HEK293 (cell line): ENCODE results near the gene ARL13B.
"Not testable (repeated sequence)": the region's sequence is repeated elsewhere in the genome, so short reads cannot be mapped to it uniquely, and the experiment has no call there.

Source experiments
- CTCF ChIA-PET: fragments of 350-600 bp; formaldehyde crosslinking; extraction: SDS; loops from one replicate; lab custom pipeline; 2021; ENCODE audit warnings: antibody characterized with exemption; lab: Yijun Ruan, JAX
- POLR2A ChIA-PET: fragments of 300-600 bp; formaldehyde crosslinking; extraction: SDS; loops from one replicate; lab custom pipeline; 2020; ENCODE audit warnings: antibody characterized with exemption, inconsistent platforms; lab: Yijun Ruan, JAX
- H3K27ac ChIP-seq: fragments of 200-500 bp; sonication (Bioruptor generic); 2 replicates; pipeline ENCODE4 v1.5.1; 2014; ENCODE audit warnings: low read depth, low read length, control low read depth, inconsistent platforms; ENCODE audit errors: extremely low read depth
- H3K36me3 ChIP-seq, 2 experiments: fragments of 200-500 bp in 1 of 2; sonication (Bioruptor generic) in 1 of 2; 1 replicate in 1 of 2; 2 replicates in 1 of 2; pipeline ENCODE4 v1.5.1; 2014 to 2017; ENCODE audit warnings: inconsistent platforms in 2 of 2, low read length in 2 of 2; ENCODE audit not compliant: control insufficient read depth in 2 of 2, insufficient read depth in 1 of 2
- H3K4me1 ChIP-seq: fragments of 200-500 bp; sonication (Bioruptor generic); 2 replicates; pipeline ENCODE4 v1.5.1; 2014; ENCODE audit warnings: mild to moderate bottlenecking, low read length, inconsistent platforms; ENCODE audit not compliant: control insufficient read depth, insufficient read depth
- H3K4me3 ChIP-seq: 2 replicates; pipeline ENCODE4 v1.5.1; 2011; ENCODE audit warnings: low read depth, mild to moderate bottlenecking, control low read depth, low read length, moderate library complexity
- H3K9me3 ChIP-seq: fragments of 200-500 bp; sonication (Bioruptor generic); 2 replicates; pipeline ENCODE4 v1.5.1; 2014; ENCODE audit warnings: low read depth, low read length, inconsistent platforms; ENCODE audit not compliant: control insufficient read depth, insufficient read depth
- FEZF1 ChIP-seq: fragments of 450-650 bp; formaldehyde crosslinking; IDR thresholded peaks from 2 replicates; pipeline ENCODE4 v1.5.1; 2016; ENCODE audit warnings: missing biosample characterization, missing genetic modification characterization
- GLI2 ChIP-seq: fragments of 450-650 bp; formaldehyde crosslinking; IDR thresholded peaks from 2 replicates; pipeline ENCODE4; 2017; ENCODE audit warnings: missing biosample characterization, missing genetic modification characterization, low read depth, borderline replicate concordance
- GLIS1 ChIP-seq: fragments of 450-650 bp; formaldehyde crosslinking; IDR thresholded peaks from 2 replicates; pipeline ENCODE4 v1.5.1; 2016; ENCODE audit warnings: missing biosample characterization, missing genetic modification characterization
- MEIS1 ChIP-seq: sonication (generic); formaldehyde crosslinking; IDR thresholded peaks from 2 replicates; pipeline ENCODE4 v1.8.1; 2022; ENCODE audit warnings: missing genetic modification reagents, mild to moderate bottlenecking, borderline replicate concordance
- PRDM10 ChIP-seq: fragments of 450-650 bp; formaldehyde crosslinking; IDR thresholded peaks from 2 replicates; pipeline ENCODE4 v1.5.1; 2016; ENCODE audit warnings: missing biosample characterization, missing genetic modification characterization
- RBAK ChIP-seq: fragments of 450-650 bp; formaldehyde crosslinking; IDR thresholded peaks from 2 replicates; pipeline ENCODE4 v1.5.1; 2016; ENCODE audit warnings: missing biosample characterization, missing genetic modification characterization
- REPIN1 ChIP-seq: fragments of 450-650 bp; formaldehyde crosslinking; IDR thresholded peaks from 2 replicates; pipeline ENCODE4 v1.5.1; 2017; ENCODE audit warnings: missing biosample characterization, missing genetic modification characterization, low read depth
- SP2 ChIP-seq: fragments of 450-650 bp; formaldehyde crosslinking; IDR thresholded peaks from 2 replicates; pipeline ENCODE4 v1.5.1; 2016; ENCODE audit warnings: missing biosample characterization, missing genetic modification characterization
- TRIM28 ChIP-seq: IDR thresholded peaks from 2 replicates; pipeline ENCODE4 v1.6.1; 2011; ENCODE audit warnings: low read length, control low read depth, borderline replicate concordance
- ZBTB11 ChIP-seq: fragments of 450-650 bp; formaldehyde crosslinking; conservative IDR thresholded peaks from 2 replicates; pipeline ENCODE4 v1.5.1; 2016; ENCODE audit warnings: low read depth, missing biosample characterization, missing genetic modification characterization
- ZBTB21 ChIP-seq: fragments of 450-650 bp; formaldehyde crosslinking; IDR thresholded peaks from 2 replicates; pipeline ENCODE4 v1.5.1; 2017; ENCODE audit warnings: missing biosample characterization, missing genetic modification characterization
- ZBTB6 ChIP-seq: fragments of 450-650 bp; formaldehyde crosslinking; IDR thresholded peaks from 2 replicates; pipeline ENCODE4 v1.5.1; 2017; ENCODE audit warnings: missing biosample characterization, missing genetic modification characterization
- ZNF398 ChIP-seq: fragments of 450-650 bp; formaldehyde crosslinking; IDR thresholded peaks from 2 replicates; pipeline ENCODE4 v1.5.1; 2017; ENCODE audit warnings: missing biosample characterization, missing genetic modification characterization
- ZNF433 ChIP-seq: fragments of 450-650 bp; formaldehyde crosslinking; IDR thresholded peaks from 2 replicates; pipeline ENCODE4 v1.5.1; 2016; ENCODE audit warnings: missing biosample characterization, missing genetic modification characterization, low read depth
- ZNF548 ChIP-seq: fragments of 450-650 bp; formaldehyde crosslinking; IDR thresholded peaks from 2 replicates; pipeline ENCODE4 v1.5.1; 2016; ENCODE audit warnings: missing biosample characterization, missing genetic modification characterization
- ZNF600 ChIP-seq: fragments of 450-650 bp; formaldehyde crosslinking; IDR thresholded peaks from 2 replicates; pipeline ENCODE4 v1.5.1; 2016; ENCODE audit warnings: missing biosample characterization, missing genetic modification characterization
- ZNF621 ChIP-seq: fragments of 450-650 bp; formaldehyde crosslinking; IDR thresholded peaks from 2 replicates; pipeline ENCODE4 v1.5.1; 2017; ENCODE audit warnings: missing biosample characterization, missing genetic modification characterization
- ZNF747 ChIP-seq: fragments of 450-650 bp; formaldehyde crosslinking; IDR thresholded peaks from 2 replicates; pipeline ENCODE4 v1.5.1; 2016; ENCODE audit warnings: missing biosample characterization, missing genetic modification characterization
- ZXDB ChIP-seq: fragments of 450-650 bp; formaldehyde crosslinking; IDR thresholded peaks from 2 replicates; pipeline ENCODE4 v1.5.1; 2016; ENCODE audit warnings: missing biosample characterization, missing genetic modification characterization
- TF ChIP-seq, protein P1 (sequence below): fragments of 450-650 bp; formaldehyde crosslinking; IDR thresholded peaks from 2 replicates; pipeline ENCODE4 v1.5.1; 2016; ENCODE audit warnings: missing biosample characterization, missing genetic modification characterization

ARL13B gene

DNA sequence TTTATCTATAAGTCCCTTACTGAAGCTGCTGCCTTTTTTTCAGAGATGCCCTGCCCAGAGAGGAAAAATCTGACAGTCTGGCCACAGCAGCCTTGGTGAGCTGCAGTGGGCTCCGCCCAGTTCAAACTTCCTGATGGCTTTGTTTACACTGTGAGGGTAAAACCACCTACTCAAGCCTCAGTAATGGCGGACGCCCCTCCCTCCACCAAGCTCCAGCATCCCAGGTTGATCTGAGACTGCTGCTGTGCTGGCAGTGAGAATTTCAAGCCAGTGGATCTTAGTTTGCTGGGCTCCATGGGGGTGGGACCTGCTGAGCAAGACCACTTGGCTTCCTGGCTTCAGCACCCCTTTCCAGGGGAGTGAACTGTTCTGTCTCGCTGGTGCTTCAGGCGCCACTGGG, 100.6 kb downstream of the ARL13B start:
- H3K4me3 ChIP-seq, H3K4me1 ChIP-seq, H3K27ac ChIP-seq, H3K9me3 ChIP-seq, CTCF ChIA-PET: not testable (repeated sequence)
- TF ChIP-seq PRDM10: peak; percentile 80
- H3K36me3 ChIP-seq: peaks cover 3 to 15% of the 10 kb centered on the region in 2 experiments; a peak in 2 of 3 replicates
- POLR2A ChIA-PET: interaction anchor here (1.2 kb wide), 1 partner anchor 18 kb away, joined by 4 read pairs; the partner anchor contains the start of genes DHFR2 and NSUN3

GRCh38 chr3:94081884-94082283, 101.9 kb downstream of the ARL13B start:
- POLR2A ChIA-PET: interaction anchor here (0.9 to 2.3 kb wide), 2 partner anchors 19 to 24 kb away, joined by 3 to 11 read pairs; partner anchors contain the start of genes DHFR2 and NSUN3
- TF ChIP-seq ZNF398 (tag by site-specific recombination) (no peak), ZBTB11 (tag by site-specific recombination) (no peak), RBAK (tag by site-specific recombination) (no peak), REPIN1 (tag by site-specific recombination) (no peak), GLI2 (tag by site-specific recombination) (no peak), ZXDB (no peak), ZBTB6 (tag by site-specific recombination) (no peak), GLIS1 (no peak), FEZF1 (tag by site-specific recombination) (no peak), MEIS1 (CRISPR knock-in tag) (no peak), ZNF600 (no peak), ZNF747 (tag by site-specific recombination) (no peak), ZBTB21 (tag by site-specific recombination) (no peak), TRIM28 (no peak), SP2 (tag by site-specific recombination) (no peak), ZNF433 (tag by site-specific recombination) (no peak), ZNF548 (no peak), ZNF621 (tag by site-specific recombination) (no peak)
- TF ChIP-seq, protein P1, sequence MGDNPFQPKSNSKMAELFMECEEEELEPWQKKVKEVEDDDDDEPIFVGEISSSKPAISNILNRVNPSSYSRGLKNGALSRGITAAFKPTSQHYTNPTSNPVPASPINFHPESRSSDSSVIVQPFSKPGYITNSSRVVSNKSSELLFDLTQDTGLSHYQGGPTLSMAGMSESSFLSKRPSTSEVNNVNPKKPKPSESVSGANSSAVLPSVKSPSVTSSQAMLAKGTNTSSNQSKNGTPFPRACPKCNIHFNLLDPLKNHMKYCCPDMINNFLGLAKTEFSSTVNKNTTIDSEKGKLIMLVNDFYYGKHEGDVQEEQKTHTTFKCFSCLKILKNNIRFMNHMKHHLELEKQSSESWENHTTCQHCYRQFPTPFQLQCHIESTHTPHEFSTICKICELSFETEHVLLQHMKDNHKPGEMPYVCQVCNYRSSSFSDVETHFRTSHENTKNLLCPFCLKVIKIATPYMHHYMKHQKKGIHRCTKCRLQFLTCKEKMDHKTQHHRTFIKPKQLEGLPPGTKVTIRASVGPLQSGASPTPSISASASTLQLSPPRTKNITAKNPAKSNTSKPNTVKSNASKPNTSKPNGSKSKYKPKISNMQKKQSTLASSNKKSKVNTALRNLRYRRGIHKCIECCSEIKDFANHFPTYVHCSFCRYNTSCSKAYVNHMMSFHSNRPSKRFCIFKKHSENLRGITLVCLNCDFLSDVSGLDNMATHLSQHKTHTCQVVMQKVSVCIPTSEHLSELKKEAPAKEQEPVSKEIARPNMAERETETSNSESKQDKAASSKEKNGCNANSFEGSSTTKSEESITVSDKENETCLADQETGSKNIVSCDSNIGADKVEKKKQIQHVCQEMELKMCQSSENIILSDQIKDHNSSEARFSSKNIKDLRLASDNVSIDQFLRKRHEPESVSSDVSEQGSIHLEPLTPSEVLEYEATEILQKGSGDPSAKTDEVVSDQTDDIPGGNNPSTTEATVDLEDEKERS (tag by site-specific recombination): no peak

More at GRCh38 chr3:94081884-94082283, 101.9 kb downstream of the ARL13B start:
- Histone ChIP-seq H3K27ac (peak overlapping the region; percentile 46; the same call in 1 of the 2 replicates), H3K36me3 (peaks cover 4 to 16% of the 10 kb centered on the region in 2 experiments; a peak in 2 of 3 replicates), H3K9me3 (no peaks in the 10 kb centered on the region), H3K4me3 (peak overlapping the region; percentile 5), H3K4me1 (no peaks in the 10 kb centered on the region; the same call in 1 of the 2 replicates)
- CTCF ChIA-PET: interaction anchor here (0.6 to 1.6 kb wide), 4 partner anchors 13 to 254 kb away, joined by 3 read pairs; no protein-coding TSS in a partner anchor
